Measurements from ENCODE around the gene OTOF.

The OTOF gene

GRCh38 chr2:26477126-26477910 lies 606 bp downstream of the OTOF start:
- TF ChIP-seq TAF1 (IDR thresholded peaks at IDR 0.05; ENCODE audit: borderline replicate concordance, insufficient read depth, low read length), result no peak
- TF ChIP-seq SIN3A (IDR thresholded peaks at IDR 0.05; ENCODE audit: borderline replicate concordance, insufficient read depth, low read length), result no peak
- no peak for TF ChIP-seq POLR2AphosphoS5 (IDR thresholded peaks at IDR 0.05; ENCODE audit: low read depth, low read length)
- no peak for TF ChIP-seq FOXP2 (optimal IDR thresholded peaks at IDR 0.05; ENCODE audit: borderline replicate concordance, extremely low read depth, extremely low read length, insufficient read depth)
- TF ChIP-seq REST (IDR thresholded peaks at IDR 0.05; ENCODE audit: insufficient read depth in 1 of 2, low read depth in 2 of 2, low read length in 2 of 2), result no peak

GRCh38 chr2:26475832-26476501 lies 2.0 kb downstream of the OTOF start:
- no peak for TF ChIP-seq TAF1 (IDR thresholded peaks at IDR 0.05; ENCODE audit: borderline replicate concordance, insufficient read depth, low read length)
- no peak for TF ChIP-seq FOXP2 (optimal IDR thresholded peaks at IDR 0.05; ENCODE audit: borderline replicate concordance, extremely low read depth, extremely low read length, insufficient read depth)
- TF ChIP-seq REST (IDR thresholded peaks at IDR 0.05; ENCODE audit: insufficient read depth in 1 of 2, low read depth in 2 of 2, low read length in 2 of 2), result no peak
- no peak for TF ChIP-seq POLR2AphosphoS5 (IDR thresholded peaks at IDR 0.05; ENCODE audit: low read depth, low read length)
- no peak for TF ChIP-seq SIN3A (IDR thresholded peaks at IDR 0.05; ENCODE audit: borderline replicate concordance, insufficient read depth, low read length)

DNA sequence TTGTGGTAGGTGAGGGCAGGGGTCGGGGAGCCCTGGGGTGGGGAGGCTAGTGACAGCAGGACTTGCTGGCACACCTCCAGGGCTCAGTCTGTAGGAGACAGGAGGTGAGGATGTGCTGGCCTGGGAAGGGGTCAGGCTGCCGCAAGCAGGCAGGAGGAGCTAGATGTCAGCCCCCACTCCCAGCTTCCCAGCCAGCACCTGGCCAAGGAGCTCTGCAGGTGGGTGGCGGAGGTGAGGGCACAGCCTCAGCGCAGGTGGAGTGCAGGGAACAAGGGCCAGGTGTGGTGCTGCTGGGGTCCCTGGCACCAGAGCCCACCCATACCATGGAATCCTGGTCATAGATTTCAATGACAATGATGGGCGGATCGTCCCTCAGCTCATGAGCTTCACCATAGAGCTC lies 2.9 kb downstream of the OTOF start:
- TF ChIP-seq POLR2AphosphoS5 (IDR thresholded peaks at IDR 0.05; ENCODE audit: low read depth, low read length) (no peak), REST (IDR thresholded peaks at IDR 0.05; ENCODE audit: insufficient read depth in 1 of 2, low read depth in 2 of 2, low read length in 2 of 2) (no peak), SIN3A (IDR thresholded peaks at IDR 0.05; ENCODE audit: borderline replicate concordance, insufficient read depth, low read length) (no peak), TAF1 (IDR thresholded peaks at IDR 0.05; ENCODE audit: borderline replicate concordance, insufficient read depth, low read length) (no peak), FOXP2 (optimal IDR thresholded peaks at IDR 0.05; ENCODE audit: borderline replicate concordance, extremely low read depth, extremely low read length, insufficient read depth) (no peak)

GRCh38 chr2:26474261-26474785 lies 3.6 kb downstream of the OTOF start:
- TF ChIP-seq POLR2AphosphoS5 (IDR thresholded peaks at IDR 0.05; ENCODE audit: low read depth, low read length), result no peak
- no peak for TF ChIP-seq REST (IDR thresholded peaks at IDR 0.05; ENCODE audit: insufficient read depth in 1 of 2, low read depth in 2 of 2, low read length in 2 of 2)

All from PFSK-1 (cell line).